Glomerular visceral epithelial cell (primary cell): ENCODE data around the gene WNT9A.

Source experiments
- DNase-seq: peaks from one replicate; pipeline ENCODE4 v3.0.0-alpha.2; 2016; ENCODE audit errors: extremely low spot score

The WNT9A gene

DNA sequence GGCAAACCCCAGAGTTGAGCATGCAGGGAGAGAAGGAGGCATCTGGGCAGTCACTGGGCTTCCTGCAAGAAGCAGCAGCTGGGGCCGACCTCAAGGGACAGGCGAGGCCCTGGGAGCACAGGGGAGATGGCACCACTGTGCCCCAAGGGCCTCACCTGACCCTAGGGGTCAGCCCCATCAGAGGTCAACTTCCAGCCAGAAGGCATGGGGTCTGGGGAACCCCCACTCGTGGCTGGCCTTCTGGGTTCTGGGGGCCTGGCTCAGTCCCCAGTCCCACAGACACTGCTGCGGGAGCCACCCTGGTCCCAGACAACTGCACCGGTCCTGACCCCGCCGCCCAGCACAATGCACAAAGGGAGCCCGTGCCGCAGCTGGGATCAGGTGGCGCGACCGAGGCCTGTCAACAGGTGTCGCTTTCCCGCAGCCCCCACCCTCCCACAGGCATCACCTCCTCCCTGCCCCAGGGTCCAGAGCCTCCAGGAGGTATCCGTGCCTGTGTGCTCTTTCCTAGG, 6.2 kb downstream of the WNT9A start:
- no peak for DNase-seq

DNA sequence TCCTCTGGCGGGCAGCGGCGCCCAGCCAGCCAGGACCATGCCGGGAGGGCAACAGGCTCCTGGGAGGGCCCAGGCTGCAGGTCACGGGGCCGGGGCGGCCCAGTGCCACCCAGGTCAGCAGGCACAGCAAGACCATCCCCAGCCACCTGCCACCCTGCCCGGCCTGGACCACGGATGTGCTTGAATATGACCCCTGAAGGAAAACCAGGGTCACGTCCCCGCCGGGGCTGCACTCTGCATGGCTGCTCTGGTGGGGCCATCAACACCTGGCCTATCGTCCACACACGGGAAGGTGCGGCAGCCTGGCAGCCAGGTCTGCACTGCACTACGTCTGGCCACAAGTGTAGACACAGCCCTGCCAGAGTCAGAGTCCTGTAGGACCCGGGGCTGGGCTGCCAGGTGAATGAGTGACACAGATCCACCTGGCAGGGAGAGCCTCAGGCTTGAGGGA, 6.9 kb downstream of the WNT9A start:
- no peak for DNase-seq

DNA sequence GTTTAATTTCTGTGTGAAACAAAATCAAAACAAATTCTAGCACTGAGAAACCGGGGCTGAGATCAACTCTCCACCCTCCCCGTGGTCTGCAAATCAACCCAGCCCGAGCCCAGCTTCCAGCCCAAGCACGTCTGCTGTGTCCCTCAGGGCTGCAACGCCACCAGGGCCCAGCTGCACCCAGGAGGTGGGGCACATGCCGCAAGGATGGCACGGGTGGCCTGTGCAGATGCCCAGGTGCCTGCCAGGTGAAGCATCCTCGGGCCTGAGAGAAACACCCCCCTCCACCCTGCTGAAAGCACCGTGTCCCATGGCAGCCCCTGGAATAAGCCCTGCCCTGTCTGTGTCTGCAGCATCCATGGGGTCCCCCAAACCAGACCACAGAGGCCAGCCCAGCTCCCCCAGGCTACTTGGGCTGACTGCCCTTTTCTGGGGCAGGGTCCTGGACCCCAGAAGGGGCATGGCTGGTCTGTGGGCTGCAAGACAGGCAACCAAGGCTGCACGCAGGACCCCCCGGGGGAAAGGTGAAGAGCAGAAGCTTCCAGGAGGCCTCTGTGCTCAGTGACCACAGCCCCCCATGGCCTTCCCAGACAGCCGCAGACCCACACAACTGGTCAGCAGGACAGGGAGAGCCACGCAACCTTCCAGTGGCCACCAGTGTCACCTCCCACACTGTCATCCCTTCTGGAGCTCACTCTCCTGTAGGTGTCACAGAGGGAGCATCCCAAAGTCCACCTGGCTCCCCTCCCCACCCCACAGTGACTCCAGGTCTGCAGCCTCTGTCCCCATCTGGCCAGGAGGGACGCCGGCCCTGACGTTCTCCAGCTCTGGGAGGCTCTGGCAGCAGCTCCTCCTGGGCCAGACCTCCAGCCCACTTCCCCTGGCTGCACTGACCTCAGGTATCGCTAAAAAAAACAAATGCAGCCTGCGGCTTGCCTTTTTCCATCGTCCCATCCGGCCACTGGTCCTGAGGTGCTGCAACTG, 7.7 kb downstream of the WNT9A start:
- no peak for DNase-seq

DNA sequence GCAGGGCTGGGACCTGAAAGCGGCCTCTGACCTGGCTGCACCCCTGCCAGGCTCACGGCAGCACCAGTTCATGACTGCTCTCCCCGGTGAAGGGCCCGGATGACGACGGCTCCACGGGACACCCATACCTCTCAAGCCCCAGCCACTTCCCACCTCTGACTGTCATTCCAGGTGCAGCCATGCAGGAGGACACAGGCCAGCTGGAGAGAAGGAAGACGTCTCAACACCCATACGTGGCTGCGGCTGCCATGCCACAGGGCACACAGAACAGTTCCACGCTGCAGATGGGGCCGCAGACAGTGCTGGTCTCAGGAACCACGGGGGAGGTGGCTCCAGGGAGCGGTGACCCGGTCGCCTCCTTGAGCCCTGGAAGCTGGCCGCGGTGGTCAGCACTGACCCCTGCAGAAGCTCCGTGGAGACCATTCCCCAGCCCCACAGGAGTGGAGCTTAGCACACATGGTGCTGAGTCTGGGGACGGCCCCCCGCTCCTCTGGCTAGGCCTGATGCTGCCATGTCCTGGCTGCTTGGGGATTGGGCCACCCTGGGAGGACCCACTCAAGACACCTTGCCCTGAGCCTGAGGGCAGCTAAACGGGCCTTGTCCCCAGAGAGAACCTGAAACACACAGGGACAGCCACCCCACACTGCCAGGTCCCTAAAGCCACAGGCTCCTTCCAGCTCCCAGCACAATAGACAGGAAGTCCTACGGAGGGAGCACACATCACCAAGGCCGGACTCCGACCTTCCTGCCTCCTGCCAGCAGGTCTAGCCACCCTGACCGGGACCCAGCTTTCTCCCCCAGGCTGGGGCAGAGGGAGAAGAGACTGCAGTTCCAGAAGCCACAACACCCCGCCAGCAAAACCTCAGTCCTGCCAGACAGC, 8.6 kb downstream of the WNT9A start:
- no peak for DNase-seq

DNA sequence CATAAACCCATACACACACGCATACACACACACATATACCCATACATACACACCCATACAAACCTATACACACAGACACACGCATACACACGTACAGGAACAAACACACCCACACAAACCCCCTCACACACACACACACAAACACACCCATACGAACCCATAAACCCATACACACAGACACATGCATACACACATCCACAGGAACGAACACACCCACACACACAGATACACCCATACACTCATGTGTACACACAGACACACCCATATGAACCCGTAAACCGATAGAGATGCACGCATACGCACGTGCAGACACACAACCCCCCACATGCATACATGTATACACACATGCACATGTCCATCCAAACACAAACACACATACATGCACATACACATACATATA, 9.5 kb downstream of the WNT9A start:
- DNase-seq = no peak

DNA sequence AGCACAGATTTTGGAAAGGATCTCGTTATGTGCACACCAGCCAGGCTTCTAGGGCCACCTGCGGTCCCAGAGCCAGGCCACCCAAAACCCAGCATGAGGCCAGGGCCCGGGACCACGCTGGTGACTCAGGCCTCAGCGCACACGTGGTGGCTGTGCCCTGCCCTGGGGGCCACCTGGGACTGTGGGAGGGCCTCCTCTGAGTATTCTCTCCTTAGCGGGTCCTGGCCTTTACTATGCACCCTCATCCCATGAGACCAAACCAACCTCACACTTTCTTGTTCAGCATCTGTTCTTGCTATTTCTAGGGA, 9.9 kb downstream of the WNT9A start:
- DNase-seq = no peak

DNA sequence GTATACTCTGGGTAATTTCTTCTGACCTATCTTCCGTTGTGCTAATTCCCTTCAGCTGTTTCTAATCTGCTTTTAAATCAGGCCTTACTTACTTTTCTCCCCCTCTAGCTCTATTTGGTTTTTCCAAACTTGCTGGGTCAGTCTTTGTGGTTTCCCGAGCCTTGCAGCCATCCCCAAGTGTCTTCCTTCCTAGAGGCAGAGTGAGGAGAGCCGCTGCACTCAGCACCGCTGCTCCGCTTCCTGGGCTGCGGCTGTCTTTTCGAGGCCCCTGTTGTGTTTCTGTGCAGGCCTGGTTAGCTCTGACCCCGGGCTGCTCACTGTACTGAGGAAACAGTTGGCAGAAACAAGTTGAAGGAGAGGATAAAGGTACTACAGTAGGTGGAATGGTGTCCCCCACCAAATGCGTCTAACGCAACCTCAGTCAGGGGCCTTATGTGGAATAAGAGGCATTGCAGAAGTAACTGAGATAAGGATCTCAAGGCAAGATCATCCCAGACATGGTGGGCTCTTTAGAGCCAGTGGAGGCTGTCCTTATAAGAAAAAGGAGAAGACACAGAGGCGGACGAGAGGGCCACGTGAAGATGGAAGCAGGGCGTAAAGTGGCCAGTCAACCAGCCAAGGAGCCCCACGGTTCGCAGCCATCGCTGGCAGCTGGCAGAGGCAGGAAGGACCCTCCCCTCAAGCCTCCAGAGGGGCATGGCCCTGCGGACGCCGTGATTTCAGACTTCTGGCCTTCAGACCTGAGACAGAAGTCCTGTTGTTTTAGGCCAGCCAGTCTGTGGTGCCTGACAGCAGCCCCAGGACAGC, 10.5 kb downstream of the WNT9A start:
- DNase-seq = no peak

DNA sequence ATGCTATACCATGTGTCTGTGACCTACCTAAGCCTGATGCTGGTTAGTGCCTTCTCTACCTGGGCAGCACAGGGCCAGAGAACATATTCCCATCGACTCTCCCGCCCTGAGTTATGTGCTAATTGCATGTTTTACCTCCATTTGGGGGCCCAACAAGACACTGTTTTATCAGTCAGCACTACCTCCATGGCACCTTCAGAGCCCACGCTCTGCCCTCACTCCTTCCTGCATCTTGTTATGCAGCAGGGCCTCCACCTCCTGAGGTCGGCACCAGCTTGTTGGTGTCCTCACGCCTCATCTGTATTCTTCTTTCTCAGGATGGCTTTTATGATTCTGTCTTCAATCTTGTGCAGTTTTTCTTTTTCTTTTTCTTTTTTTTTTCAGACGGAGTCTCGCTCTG, 11.9 kb downstream of the WNT9A start:
- DNase-seq = no peak

DNA sequence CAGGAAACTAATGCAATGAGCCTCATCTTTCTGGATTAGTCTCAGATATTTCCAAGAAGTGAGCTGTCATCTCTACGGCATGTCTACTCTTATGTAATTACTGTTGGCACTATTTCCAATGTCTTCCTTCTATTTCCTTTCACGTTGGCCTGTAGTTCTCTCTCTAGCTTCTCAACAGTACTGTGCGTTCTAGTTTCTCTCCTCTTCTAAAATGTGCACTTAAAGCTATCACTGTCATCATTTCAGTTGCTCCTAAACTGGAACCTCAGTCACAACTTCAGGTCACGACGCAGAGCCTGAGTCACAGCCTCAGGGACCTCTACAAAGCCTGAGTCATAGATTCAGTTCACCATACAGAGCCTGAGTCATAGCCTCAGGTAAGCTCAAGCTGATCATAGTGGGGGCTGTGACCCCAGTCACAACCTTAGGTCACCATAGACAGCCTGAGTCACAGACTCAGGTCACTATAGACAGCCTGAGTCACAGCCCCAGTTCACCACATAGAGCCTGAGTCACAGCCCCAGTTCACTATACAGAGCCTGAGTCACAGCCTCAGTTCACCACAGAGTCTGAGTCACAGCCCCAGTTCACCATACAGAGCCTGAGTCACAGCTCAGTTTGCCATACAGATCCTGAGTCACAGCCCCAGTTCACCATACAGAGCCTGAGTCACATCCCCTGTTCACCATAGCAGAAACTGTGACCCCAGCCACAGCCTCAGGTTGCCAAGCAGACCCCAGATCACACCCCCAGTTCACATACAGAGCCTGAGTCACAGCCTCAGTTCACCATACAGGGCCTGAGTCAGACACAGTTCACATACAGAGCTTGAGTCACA, 13.0 kb downstream of the WNT9A start:
- DNase-seq = peak; percentile 45

DNA sequence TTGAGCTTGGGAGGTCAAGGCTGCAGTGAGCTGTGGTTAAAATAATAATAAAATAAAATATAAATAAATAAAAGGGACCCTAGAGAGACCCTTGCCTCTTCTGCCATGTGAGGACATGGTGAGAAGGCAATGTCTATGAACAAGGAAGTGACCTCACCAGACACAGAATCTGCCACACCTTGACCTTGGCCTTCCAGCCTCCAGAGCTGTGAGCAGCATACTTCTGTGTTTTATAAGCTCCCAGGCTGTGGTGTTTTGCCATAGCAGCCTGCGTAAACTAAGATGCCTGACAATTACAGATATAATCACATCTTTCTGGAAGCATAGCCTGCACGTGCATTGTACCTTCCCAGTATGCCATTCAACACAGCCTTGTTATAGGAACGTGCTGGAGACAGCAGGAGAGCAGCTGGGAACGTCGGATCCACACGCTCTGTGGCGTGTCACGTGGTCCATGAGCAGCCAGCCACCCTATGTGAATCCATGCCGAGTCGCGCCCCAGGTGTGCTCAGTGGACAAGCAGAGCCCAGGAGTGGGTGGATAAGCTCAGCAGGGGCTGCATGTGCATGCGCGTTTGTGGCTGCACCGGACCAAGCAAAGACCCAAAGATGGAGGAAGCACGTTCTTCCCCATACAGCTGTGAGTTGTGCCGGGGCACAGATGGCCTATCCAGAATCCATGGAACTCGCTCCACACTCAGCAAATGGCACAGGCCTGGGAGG, 17.8 kb downstream of the WNT9A start:
- no peak for DNase-seq

DNA sequence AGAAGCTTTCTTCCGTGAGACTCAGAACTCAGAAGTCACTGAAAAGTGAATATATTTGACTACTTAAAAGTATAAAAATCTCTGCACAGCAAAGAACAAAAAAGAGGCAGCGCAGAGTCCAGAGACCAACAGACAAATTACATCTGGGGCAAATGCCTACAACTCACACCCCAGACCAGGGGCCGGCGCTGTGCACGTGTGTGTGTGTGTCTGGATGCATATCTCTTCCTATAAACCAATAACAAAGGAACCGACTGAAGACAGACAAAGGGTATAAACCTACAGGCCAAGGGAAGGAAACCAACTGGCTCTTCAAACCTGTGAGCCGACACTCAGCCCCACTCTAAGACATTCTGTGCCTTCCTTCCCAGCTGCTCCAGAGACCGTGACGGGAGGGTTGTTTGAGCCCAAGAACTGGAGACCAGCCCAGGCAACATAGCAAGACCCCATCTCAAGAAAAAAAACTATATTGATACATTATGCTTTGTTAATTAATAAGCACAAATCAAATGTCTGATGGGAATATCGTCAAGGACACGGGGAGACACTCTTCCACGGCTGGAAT, 18.8 kb downstream of the WNT9A start:
- no peak for DNase-seq

DNA sequence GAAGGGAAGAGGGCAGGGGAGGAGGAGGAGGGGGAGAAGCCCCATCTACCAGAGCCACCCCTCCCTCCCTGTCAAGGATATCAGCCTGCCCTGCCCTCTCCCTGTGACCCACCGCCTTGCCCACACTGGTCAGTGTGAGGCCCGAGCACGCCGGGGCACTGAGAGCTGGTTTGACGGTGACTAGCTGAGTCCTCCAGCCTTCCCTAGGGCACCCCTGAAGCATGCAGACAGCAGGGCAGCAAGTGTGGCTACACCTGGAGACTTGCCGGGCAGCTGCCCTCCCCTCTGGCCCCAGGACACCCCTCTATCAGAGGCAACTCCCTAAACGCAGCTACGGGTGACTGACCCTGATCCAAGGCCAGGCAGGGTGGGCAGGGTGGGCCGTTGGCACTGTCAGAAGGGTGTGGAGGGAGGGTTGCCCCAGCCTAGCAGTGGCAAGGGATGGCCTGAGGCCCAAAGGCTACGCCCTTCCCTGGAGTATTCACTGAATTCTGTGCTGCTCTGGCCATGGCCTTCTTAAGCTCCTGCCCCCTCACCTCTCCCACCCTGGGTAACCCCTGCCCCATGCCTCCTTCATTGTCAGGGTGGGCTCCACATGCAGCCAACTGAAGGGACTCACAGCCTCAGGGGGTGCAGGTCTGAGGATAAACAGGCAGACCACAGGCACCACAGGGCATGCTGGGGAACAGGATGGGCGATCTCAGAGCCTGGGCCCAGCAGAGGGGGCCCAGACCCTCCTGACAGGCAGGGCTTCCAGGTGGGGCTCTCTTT, 19.6 kb downstream of the WNT9A start:
- no peak for DNase-seq

DNA sequence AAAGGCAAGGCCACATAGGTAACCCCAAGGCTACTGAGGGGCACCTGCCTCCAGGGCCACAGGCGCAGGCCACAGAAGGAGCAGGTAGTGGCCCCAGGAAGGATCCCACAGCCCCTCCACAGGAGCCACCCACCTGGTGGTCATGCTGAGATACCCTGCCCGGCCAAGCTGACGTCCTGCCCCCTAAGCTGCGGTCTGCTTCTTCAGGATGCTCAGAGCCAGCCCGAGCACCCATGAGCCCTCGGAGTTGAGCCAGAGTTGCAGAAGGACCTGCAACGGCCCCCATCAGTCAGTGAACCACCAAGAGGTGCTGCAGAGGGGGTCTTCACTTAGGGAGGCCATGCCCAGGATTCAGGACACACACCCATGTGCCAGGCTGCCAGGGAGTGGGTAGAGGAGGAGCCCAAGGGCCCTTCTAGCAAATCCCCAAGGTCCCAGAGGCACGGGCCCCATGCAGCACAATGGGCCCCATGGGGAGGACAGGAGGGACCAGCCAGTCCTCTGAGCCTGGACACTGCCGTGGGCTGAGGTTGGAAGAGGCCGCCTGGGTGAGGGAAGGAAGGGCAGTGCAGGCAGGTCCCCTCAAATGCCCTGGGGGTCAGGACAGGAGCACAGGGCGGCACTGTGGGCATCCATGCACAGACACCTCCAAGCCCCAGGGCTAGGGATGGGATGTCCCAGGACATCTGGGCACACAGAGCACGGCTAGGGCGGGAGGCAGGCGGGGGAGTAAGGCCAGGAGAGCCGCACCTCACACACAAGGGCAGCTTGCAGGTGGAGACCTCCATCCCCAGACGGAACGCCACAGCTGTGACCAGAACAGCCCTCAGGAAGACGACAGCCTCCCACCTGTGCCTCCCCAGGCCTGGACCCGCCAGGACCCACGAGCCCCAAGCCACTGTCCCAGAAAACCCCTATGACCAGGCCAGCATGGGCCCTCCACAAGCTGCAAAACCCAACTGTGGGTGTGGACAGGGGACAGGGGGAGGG, 20.5 kb downstream of the WNT9A start:
- no peak for DNase-seq

DNA sequence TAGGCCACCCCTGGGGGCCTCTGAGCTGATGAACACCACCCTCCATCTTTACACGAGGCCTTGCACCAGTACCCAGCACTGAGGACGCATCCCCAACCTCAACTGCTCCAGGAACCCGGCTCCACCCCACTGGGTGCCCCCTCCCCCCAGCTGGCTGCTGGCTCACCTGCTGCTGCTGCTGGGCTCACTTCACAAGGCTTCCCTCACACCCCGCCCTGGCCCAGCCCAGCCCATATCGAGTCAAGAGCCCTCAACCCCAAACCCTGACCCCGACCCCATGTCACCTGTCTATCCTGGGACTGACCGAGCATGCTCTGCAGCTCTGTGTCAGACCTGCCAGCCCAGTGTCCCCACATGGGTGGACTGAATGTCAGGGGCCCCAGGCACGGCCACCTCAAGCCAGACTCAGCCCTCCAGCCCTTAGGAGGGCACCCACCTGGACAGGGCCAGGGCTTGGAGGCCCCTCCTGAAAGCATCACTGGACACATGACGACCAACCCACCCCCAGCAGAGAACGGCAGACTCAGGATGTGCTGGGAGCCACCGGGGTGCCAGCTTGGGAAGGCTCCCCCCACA, 21.4 kb downstream of the WNT9A start:
- no peak for DNase-seq

DNA sequence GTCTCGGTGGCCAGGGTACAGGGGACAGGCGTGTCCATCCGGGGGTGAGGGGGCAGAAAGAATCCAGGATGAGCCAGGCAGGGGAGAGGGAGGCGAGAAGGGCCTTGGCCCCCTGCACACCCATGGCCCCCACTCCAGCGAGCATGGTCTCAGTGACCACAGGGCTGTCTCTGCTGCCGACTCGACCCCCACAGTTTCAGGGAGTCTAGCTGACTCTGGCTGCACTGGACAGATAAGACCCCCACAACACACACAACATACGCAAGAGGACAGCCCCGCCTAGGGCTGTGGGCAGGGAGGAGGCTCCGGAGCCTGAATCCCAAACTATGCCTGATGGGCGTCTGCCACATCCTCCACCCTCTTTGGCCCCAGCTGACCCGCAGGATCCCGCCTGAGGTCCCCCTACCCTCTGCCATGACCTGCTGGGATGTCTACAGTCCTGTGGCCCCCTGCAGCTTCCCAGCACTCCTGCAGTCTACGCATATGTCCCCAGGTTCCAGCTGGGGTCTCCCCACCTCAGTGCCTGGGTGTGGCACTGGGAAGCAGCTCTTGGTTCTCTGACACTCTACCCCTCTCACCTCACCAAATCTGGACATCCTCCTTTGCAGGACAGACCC, 22.0 kb downstream of the WNT9A start:
- no peak for DNase-seq

DNA sequence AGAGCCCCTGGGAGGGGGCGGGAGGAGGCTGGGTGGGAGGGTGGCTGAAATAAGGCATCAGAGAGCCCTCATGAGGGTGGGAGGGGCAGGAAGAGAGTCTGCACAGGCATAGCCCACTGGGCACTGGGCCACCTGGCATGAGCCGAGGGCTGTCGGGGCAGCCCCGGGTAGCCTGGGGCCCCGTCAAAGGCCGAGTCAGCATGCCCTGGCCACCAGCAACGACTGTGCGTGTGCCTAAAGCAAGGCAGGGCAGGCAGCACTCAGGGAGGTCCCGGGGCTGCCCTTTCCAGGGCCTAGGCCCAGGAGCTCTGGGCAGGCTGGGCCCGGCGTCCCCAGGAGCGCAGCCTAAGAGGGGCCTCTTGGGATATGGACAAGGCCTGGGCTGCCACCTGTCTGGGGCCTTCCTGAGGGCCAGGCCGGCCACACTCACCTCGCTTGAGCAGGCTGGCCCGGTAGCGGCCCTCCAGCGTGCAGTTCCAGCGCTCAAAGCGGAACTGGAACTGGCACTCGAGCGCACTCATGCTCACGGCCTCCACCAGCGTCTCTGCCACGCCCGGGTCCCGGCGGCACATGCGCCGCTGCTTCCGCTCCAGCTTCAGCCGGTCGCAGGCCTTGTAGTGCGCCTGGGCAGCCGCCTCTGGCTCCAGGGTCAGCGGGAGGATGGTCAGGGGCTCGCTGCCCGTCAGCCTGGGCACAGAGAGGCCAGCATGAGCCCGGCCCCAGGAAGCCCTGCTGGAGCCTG, 22.7 kb downstream of the WNT9A start:
- DNase-seq = no peak
